ENCODE results near the gene SPSB3.

DNA sequence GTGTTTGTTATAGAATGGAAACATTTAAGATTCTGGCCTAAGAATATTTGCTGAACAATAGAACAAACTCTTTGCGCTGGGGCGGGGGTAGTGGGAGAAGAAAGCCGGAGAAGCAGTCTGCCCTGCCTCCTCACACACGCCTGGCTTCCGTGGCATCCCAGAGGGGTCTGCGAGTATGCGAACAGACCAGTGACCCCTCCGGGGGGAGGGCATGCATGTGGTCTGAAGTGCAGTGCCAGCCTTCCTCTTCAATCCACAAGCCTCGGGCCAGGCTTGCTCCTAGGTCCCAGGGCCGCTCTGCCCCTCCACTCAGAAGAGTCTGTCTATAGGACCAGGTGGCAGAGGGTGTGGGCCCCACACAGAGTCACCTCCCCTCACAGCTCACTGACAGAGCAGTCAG is 25.3 kb upstream of the SPSB3 start:
- TF ChIP-seq, protein P1, sequence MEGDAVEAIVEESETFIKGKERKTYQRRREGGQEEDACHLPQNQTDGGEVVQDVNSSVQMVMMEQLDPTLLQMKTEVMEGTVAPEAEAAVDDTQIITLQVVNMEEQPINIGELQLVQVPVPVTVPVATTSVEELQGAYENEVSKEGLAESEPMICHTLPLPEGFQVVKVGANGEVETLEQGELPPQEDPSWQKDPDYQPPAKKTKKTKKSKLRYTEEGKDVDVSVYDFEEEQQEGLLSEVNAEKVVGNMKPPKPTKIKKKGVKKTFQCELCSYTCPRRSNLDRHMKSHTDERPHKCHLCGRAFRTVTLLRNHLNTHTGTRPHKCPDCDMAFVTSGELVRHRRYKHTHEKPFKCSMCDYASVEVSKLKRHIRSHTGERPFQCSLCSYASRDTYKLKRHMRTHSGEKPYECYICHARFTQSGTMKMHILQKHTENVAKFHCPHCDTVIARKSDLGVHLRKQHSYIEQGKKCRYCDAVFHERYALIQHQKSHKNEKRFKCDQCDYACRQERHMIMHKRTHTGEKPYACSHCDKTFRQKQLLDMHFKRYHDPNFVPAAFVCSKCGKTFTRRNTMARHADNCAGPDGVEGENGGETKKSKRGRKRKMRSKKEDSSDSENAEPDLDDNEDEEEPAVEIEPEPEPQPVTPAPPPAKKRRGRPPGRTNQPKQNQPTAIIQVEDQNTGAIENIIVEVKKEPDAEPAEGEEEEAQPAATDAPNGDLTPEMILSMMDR (IDR thresholded peaks at IDR 0.05): no peak
- no peak for TF ChIP-seq POLR2A (IDR thresholded peaks at IDR 0.05)
